Measurements from ENCODE around the gene LCN2. TPM values are rescaled to one million over a fixed set of nuclear protein-coding genes. Genes with fewer than 3 reads are reported as not detected.

LCN2 gene
- total and polyA plus RNA-seq, 9 of the 15 experiments (the other 6 are each of a cell fraction or from before 2014, with no cell fraction given), result 0.10 to 1.2 (median 0.44) TPM; not detected in 1

DNA sequence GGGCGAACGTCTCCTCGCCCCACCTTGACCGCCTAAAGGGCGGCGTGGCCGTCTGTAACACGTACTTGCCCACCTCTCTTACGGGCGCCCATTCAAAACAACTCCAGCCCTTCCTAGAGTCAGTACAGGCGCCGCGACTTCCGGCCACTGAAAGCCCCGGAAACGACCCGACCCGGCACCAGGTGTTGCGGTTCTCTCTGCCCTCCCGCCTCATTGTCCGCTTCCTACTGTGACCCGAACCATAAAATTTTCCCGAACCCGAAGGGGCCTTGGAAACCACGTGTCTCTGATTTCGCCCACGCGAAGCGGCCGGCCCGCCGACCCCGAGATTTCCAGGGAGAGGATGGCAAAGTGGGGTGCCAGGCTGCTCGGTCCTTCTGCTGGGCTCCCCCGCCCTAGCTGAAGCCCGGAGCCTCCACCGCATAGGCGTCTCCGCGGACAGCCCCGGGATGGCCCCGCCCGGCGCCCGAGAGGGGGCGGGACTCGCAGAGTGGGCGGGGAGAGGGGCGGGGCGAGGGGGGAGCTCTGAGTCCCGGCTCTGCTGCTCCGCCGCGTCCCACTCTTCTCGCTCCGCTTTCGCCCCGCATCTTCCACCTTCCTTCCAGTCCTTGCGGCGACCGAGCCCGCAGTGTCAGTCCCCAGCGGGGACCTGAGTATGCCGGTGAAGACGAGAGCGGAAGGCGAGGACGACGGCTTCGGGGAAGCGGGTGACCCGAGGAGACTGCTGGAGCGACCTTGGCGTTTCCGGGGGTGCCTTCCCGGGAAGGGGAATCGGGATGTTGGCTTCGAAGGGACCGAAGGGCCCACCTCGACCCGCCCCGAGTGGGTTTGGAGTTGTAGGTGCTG is 21.0 kb upstream of the LCN2 start (continued):
- TF ChIP-seq, protein P1, sequence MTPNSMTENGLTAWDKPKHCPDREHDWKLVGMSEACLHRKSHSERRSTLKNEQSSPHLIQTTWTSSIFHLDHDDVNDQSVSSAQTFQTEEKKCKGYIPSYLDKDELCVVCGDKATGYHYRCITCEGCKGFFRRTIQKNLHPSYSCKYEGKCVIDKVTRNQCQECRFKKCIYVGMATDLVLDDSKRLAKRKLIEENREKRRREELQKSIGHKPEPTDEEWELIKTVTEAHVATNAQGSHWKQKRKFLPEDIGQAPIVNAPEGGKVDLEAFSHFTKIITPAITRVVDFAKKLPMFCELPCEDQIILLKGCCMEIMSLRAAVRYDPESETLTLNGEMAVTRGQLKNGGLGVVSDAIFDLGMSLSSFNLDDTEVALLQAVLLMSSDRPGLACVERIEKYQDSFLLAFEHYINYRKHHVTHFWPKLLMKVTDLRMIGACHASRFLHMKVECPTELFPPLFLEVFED (CRISPR knock-in tag; conservative IDR thresholded peaks at IDR 0.05), result 0 out of 2 replicates have a peak, but pooled peaks have one; percentile 19
- TF ChIP-seq ELF1 (tag; IDR thresholded peaks at IDR 0.05) (peak; percentile 86), SETDB1 (IDR thresholded peaks at IDR 0.05; ENCODE audit: low read length) (no peak), DACH1 (IDR thresholded peaks at IDR 0.05; ENCODE audit: partially characterized antibody) (peak; percentile 86), ZC3H11A (IDR thresholded peaks at IDR 0.05; ENCODE audit: low read depth, low read length) (no peak), ZNF431 (CRISPR knock-in tag; IDR thresholded peaks at IDR 0.05) (0 out of 2 replicates have a peak, but pooled peaks have one; percentile 31), ADNP (tag; IDR thresholded peaks at IDR 0.05) (no peak), NCOR1 (IDR thresholded peaks at IDR 0.05) (no peak), CBFB (CRISPR knock-in tag; IDR thresholded peaks at IDR 0.05) (no peak), DMBX1 (CRISPR knock-in tag; IDR thresholded peaks at IDR 0.05; ENCODE audit: borderline replicate concordance) (no peak), NCOA4 (IDR thresholded peaks at IDR 0.05; ENCODE audit: partially characterized antibody) (no peak), MAZ (CRISPR knock-in tag; conservative IDR thresholded peaks at IDR 0.05 in 1 of 2, IDR thresholded peaks at IDR 0.05 in 1 of 2) (peak; percentile 88 to 89), SPI1 (IDR thresholded peaks at IDR 0.05; ENCODE audit: borderline replicate concordance, low read depth, low read length) (no peak), RFX7 (CRISPR knock-in tag; IDR thresholded peaks at IDR 0.05) (no peak), HDAC1 (IDR thresholded peaks at IDR 0.05) (peak in 1 of 2 experiments; percentile 81; a peak in 1 of 4 replicates), KLF1 (tag; IDR thresholded peaks at IDR 0.05) (no peak), BCL6 (CRISPR knock-in tag; IDR thresholded peaks at IDR 0.05) (no peak), TAF1 (IDR thresholded peaks at IDR 0.05; ENCODE audit: control insufficient read depth, extremely low read depth, insufficient read depth, low read length, severe bottlenecking) (peak; percentile 46)
- TF ChIP-seq, protein P2, sequence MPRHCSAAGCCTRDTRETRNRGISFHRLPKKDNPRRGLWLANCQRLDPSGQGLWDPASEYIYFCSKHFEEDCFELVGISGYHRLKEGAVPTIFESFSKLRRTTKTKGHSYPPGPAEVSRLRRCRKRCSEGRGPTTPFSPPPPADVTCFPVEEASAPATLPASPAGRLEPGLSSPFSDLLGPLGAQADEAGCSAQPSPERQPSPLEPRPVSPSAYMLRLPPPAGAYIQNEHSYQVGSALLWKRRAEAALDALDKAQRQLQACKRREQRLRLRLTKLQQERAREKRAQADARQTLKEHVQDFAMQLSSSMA (CRISPR knock-in tag; IDR thresholded peaks at IDR 0.05), result no peak
- TF ChIP-seq, protein P3, sequence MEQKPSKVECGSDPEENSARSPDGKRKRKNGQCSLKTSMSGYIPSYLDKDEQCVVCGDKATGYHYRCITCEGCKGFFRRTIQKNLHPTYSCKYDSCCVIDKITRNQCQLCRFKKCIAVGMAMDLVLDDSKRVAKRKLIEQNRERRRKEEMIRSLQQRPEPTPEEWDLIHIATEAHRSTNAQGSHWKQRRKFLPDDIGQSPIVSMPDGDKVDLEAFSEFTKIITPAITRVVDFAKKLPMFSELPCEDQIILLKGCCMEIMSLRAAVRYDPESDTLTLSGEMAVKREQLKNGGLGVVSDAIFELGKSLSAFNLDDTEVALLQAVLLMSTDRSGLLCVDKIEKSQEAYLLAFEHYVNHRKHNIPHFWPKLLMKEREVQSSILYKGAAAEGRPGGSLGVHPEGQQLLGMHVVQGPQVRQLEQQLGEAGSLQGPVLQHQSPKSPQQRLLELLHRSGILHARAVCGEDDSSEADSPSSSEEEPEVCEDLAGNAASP (IDR thresholded peaks at IDR 0.05), result no peak
- TF ChIP-seq, protein P4, sequence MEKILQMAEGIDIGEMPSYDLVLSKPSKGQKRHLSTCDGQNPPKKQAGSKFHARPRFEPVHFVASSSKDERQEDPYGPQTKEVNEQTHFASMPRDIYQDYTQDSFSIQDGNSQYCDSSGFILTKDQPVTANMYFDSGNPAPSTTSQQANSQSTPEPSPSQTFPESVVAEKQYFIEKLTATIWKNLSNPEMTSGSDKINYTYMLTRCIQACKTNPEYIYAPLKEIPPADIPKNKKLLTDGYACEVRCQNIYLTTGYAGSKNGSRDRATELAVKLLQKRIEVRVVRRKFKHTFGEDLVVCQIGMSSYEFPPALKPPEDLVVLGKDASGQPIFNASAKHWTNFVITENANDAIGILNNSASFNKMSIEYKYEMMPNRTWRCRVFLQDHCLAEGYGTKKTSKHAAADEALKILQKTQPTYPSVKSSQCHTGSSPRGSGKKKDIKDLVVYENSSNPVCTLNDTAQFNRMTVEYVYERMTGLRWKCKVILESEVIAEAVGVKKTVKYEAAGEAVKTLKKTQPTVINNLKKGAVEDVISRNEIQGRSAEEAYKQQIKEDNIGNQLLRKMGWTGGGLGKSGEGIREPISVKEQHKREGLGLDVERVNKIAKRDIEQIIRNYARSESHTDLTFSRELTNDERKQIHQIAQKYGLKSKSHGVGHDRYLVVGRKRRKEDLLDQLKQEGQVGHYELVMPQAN (IDR thresholded peaks at IDR 0.05; ENCODE audit: borderline replicate concordance), result peak; percentile 87; the same call in 1 of the 2 replicates
- TF ChIP-seq, protein P5, sequence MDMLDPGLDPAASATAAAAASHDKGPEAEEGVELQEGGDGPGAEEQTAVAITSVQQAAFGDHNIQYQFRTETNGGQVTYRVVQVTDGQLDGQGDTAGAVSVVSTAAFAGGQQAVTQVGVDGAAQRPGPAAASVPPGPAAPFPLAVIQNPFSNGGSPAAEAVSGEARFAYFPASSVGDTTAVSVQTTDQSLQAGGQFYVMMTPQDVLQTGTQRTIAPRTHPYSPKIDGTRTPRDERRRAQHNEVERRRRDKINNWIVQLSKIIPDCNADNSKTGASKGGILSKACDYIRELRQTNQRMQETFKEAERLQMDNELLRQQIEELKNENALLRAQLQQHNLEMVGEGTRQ (CRISPR knock-in tag; IDR thresholded peaks at IDR 0.05), result peak; percentile 85
